ENCODE data around the gene IPO9. TPM values are rescaled to one million over a fixed set of nuclear protein-coding genes. Genes with fewer than 3 reads are reported as not detected.
"Not testable (repeated sequence)": the region's sequence is repeated elsewhere in the genome, so short reads cannot be mapped to it uniquely, and the experiment has no call there.

IPO9 gene
- total and polyA plus RNA-seq, 2 experiments from 2014 or later: 47.6 to 87.4 TPM

DNA sequence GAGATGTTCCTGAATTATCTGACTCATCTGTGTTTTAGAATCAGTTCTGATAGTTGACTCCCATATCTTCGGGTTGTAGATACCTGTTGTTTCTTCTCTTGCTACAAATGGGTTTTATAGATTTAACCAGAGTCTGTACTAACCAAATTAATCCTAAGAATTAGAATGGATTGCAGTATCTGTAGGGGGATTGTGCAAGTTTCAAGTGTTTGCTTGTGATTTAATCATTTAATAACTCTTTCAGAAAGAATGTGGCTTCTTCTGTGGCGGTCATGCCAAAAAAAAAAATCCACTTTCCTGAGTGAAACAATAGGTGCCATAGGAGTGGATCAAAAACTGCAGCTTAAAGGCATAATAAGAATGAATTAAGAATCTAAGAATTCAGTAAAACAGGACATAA lies 9.4 kb downstream of the IPO9 start (continued):
- TF ChIP-seq, protein P1, sequence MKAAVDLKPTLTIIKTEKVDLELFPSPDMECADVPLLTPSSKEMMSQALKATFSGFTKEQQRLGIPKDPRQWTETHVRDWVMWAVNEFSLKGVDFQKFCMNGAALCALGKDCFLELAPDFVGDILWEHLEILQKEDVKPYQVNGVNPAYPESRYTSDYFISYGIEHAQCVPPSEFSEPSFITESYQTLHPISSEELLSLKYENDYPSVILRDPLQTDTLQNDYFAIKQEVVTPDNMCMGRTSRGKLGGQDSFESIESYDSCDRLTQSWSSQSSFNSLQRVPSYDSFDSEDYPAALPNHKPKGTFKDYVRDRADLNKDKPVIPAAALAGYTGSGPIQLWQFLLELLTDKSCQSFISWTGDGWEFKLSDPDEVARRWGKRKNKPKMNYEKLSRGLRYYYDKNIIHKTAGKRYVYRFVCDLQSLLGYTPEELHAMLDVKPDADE (IDR thresholded peaks at IDR 0.05): no peak
- TF ChIP-seq EZH2 (IDR thresholded peaks at IDR 0.05; ENCODE audit: low read depth, unreplicated experiment) (no peak), STAT1 (IDR thresholded peaks at IDR 0.05; ENCODE audit: unreplicated experiment) (no peak)

DNA sequence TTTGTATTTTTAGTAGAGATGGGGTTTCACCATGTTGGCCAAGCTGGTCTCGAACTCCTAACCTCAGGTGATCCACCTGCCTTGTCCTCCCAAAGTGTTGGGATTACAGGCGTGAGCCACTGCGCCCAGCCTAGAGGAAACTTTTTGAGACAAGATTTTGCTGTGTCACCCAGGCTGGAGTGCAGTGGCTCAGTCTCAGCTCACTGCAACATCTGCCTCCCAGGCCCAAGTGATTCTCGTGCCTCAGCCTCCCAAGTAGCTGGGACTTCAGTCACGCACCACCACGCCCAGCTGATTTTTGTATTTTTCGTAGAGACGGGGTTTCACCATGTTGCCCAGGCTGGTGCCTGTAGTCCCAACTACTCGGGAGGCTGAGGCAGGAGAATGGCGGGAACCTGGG lies 10.1 kb downstream of the IPO9 start:
- H3K9me3 Mint-ChIP-seq; H3K27me3 ChIP-seq (ENCODE audit: insufficient read depth); H3K27ac ChIP-seq (ENCODE audit: low read depth); ATAC-seq; H3K36me3 ChIP-seq (ENCODE audit: insufficient read depth); H3K4me3 Mint-ChIP-seq; H2AFZ ChIP-seq; DNase-seq (ENCODE audit: low spot score); H3K4me3 ChIP-seq; H3F3A ChIP-seq (replicated peaks; ENCODE audit: low read depth); H3K4me2 ChIP-seq; H3K9me2 ChIP-seq (ENCODE audit: insufficient read depth); H3K27ac Mint-ChIP-seq; H3K27me3 Mint-ChIP-seq (ENCODE audit: insufficient read depth, low read depth, poor library complexity): not testable (repeated sequence)
- Histone ChIP-seq H4K20me1 (replicated peaks; ENCODE audit: insufficient read depth) (peaks cover 74% of the 10 kb centered on the region), H3K4me1 (ENCODE audit: insufficient read depth) (peaks cover 27% of the 10 kb centered on the region), H3K79me2 (replicated peaks; ENCODE audit: insufficient read depth) (peaks cover 100% of the 10 kb centered on the region)
- H3K36me3 Mint-ChIP-seq (ENCODE audit: low read depth): peaks cover 12% of the 10 kb centered on the region
- peaks cover 29% of the 10 kb centered on the region for H3K4me1 Mint-ChIP-seq

DNA sequence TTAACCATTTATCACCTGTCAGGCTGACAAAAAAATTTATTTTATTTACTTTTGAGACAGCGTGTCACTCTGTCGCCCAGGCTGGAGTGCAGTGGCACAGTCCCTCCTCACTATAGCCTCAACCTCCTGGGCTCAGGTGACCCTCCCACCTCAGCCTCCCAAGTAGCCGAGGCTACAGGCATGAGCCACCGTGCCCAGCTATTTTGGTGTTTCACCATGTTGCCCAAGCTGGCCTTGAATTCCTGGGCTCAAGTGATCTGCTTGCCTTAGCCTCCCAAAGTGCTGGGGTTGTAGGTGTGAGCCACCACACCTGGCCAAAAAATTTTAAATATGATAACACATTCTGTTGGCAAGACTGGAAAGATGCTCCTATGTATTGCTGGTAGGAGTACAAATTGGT lies 11.1 kb downstream of the IPO9 start:
- H3K36me3 Mint-ChIP-seq (ENCODE audit: low read depth): peaks cover 12% of the 10 kb centered on the region
- H3K9me3 Mint-ChIP-seq: no peaks in the 10 kb centered on the region
- H3K4me3 Mint-ChIP-seq: no peak overlapping the region
- peaks cover 69% of the 10 kb centered on the region for H4K20me1 ChIP-seq (replicated peaks; ENCODE audit: insufficient read depth)
- no peaks in the 10 kb centered on the region for H3F3A ChIP-seq (replicated peaks; ENCODE audit: low read depth)
- no peak overlapping the region for H2AFZ ChIP-seq
- H3K4me2 ChIP-seq: no peak overlapping the region
- peaks cover 29% of the 10 kb centered on the region for H3K4me1 Mint-ChIP-seq
- no peaks in the 10 kb centered on the region for H3K27me3 Mint-ChIP-seq (ENCODE audit: insufficient read depth, low read depth, poor library complexity)
- DNase-seq (ENCODE audit: low spot score): no peak
- no peak for ATAC-seq
- peaks cover 27% of the 10 kb centered on the region for H3K4me1 ChIP-seq (ENCODE audit: insufficient read depth)
- no peaks in the 10 kb centered on the region for H3K9me2 ChIP-seq (ENCODE audit: insufficient read depth)
- no peaks in the 10 kb centered on the region for H3K27me3 ChIP-seq (ENCODE audit: insufficient read depth)
- H3K27ac Mint-ChIP-seq: no peak overlapping the region
- 0 out of 2 replicates have a peak, but pooled peaks cover 2% of the 10 kb centered on the region for H3K36me3 ChIP-seq (ENCODE audit: insufficient read depth)
- no peak overlapping the region for H3K4me3 ChIP-seq
- H3K79me2 ChIP-seq (replicated peaks; ENCODE audit: insufficient read depth): peaks cover 100% of the 10 kb centered on the region
- H3K27ac ChIP-seq (ENCODE audit: low read depth): no peak overlapping the region
- TF ChIP-seq, protein P2, sequence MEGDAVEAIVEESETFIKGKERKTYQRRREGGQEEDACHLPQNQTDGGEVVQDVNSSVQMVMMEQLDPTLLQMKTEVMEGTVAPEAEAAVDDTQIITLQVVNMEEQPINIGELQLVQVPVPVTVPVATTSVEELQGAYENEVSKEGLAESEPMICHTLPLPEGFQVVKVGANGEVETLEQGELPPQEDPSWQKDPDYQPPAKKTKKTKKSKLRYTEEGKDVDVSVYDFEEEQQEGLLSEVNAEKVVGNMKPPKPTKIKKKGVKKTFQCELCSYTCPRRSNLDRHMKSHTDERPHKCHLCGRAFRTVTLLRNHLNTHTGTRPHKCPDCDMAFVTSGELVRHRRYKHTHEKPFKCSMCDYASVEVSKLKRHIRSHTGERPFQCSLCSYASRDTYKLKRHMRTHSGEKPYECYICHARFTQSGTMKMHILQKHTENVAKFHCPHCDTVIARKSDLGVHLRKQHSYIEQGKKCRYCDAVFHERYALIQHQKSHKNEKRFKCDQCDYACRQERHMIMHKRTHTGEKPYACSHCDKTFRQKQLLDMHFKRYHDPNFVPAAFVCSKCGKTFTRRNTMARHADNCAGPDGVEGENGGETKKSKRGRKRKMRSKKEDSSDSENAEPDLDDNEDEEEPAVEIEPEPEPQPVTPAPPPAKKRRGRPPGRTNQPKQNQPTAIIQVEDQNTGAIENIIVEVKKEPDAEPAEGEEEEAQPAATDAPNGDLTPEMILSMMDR (conservative IDR thresholded peaks at IDR 0.05; ENCODE audit: low read depth in 2 of 2): no peak
- no peak for TF ChIP-seq STAT1 (IDR thresholded peaks at IDR 0.05; ENCODE audit: unreplicated experiment)
- no peak for TF ChIP-seq REST (IDR thresholded peaks at IDR 0.05; ENCODE audit: unreplicated experiment)
- TF ChIP-seq, protein P1 (IDR thresholded peaks at IDR 0.05): no peak
- no peak for TF ChIP-seq EZH2 (IDR thresholded peaks at IDR 0.05; ENCODE audit: low read depth, unreplicated experiment)

Data from GM23338 (cell line).